CD4-positive, alpha-beta T cell (primary cell): ENCODE results near the gene ARHGEF4. TPM values are rescaled to one million over a fixed set of nuclear protein-coding genes. Genes with fewer than 3 reads are reported as not detected.

ENCODE experiments used
- ATAC-seq: fragments of 200-7000 bp; cut with Tn5 transposase; one replicate; pipeline ENCODE4 v1.10.0; 2022; ENCODE audit warnings: mild to moderate bottlenecking; ENCODE audit not compliant: poor library complexity
- CTCF ChIA-PET: fragments of 350-600 bp; sonication (Branson Sonifier 250); formaldehyde crosslinking; loops from one replicate; lab custom pipeline; 2021; ENCODE audit warnings: antibody characterized with exemption, inconsistent platforms; lab: Charles Lee
- POLR2A ChIA-PET: fragments of 350-600 bp; sonication (Branson Sonifier 250); formaldehyde crosslinking; loops from one replicate; lab custom pipeline; 2021; ENCODE audit warnings: antibody characterized with exemption, inconsistent platforms; lab: Charles Lee
- DNase-seq, 14 experiments: peaks; one replicate each; pipeline ENCODE4 v3.0.0-alpha.2; 2013 to 2020; ENCODE audit warnings: mixed read lengths in 2 of 14
- H3K27ac ChIP-seq, 2 donors: one replicate each; pipeline versions ENCODE4 v1.5.1 to v1.7.0; 2013; ENCODE audit warnings: low read length in 2 of 2, low read depth in 1 of 2, mild to moderate bottlenecking in 1 of 2
- H3K27me3 ChIP-seq, 2 experiments: 1 replicate in 1 of 2; 2 replicates in 1 of 2; pipeline versions ENCODE4 v1.6.1 to v1.7.0; 2013; ENCODE audit warnings: low read length in 2 of 2, control low read depth in 1 of 2, mild to moderate bottlenecking in 1 of 2, moderate library complexity in 1 of 2; ENCODE audit not compliant: insufficient read depth in 2 of 2, control insufficient read depth in 1 of 2
- H3K36me3 ChIP-seq: one replicate; pipeline ENCODE4 v1.6.1; 2013; ENCODE audit warnings: low read length, control low read depth; ENCODE audit not compliant: insufficient read depth
- H3K4me1 ChIP-seq: one replicate; pipeline ENCODE4 v1.6.1; 2013; ENCODE audit warnings: low read length, control low read depth; ENCODE audit not compliant: insufficient read depth
- H3K4me3 ChIP-seq: one replicate; pipeline ENCODE4 v1.5.1; 2013; ENCODE audit warnings: mild to moderate bottlenecking, low read length, moderate library complexity
- H3K9me3 ChIP-seq, 2 experiments: 1 replicate in 1 of 2; 2 replicates in 1 of 2; pipeline versions ENCODE4 v1.6.1 to v1.7.0; 2013; ENCODE audit warnings: low read length in 2 of 2, mild to moderate bottlenecking in 2 of 2, control low read depth in 1 of 2, moderate library complexity in 1 of 2; ENCODE audit not compliant: control insufficient read depth in 1 of 2, insufficient read depth in 1 of 2
- H3K27ac Mint-ChIP-seq: one replicate; pipeline ENCODE4 v1.8.0; 2020; ENCODE audit warnings: mixed read lengths
- H3K27me3 Mint-ChIP-seq: one replicate; pipeline ENCODE4 v1.8.0; 2021; ENCODE audit warnings: mixed read lengths
- H3K36me3 Mint-ChIP-seq: one replicate; pipeline ENCODE4 v1.8.0; 2021; ENCODE audit warnings: low read depth, mixed read lengths
- H3K4me1 Mint-ChIP-seq: one replicate; pipeline ENCODE4 v1.8.0; 2021; ENCODE audit warnings: low read depth, mixed read lengths
- H3K4me3 Mint-ChIP-seq: one replicate; pipeline ENCODE4 v1.8.0; 2020; ENCODE audit warnings: mild to moderate bottlenecking, mixed read lengths
- H3K9me3 Mint-ChIP-seq: one replicate; pipeline ENCODE4 v1.8.0; 2020; ENCODE audit warnings: mixed read lengths
- intact Hi-C, 2 experiments: fragments of 100-400 bp; cut with DNase I in 1 of 2; cut with micrococcal nuclease in 1 of 2; formaldehyde crosslinking; loops; one replicate each; pipeline versions ENCODE4 v1.15.1 to v1.9.0; 2023 to 2025; cut with DNase I, micrococcal nuclease
- total RNA-seq, 174 experiments: library from RNA in 2 of 174; stranded (reverse) in 2 of 174; gene quantifications; one replicate each; pipeline ENCODE4 v1.2.3 and lab custom pipeline; 2021 to 2026
- TF ChIP-seq, protein P1 (sequence below): fragments of 200-600 bp; IDR thresholded peaks from one replicate; pipeline ENCODE4 v1.8.0; 2022; ENCODE audit warnings: antibody characterized with exemption, mild to moderate bottlenecking

ARHGEF4 gene
- total RNA-seq, 2 experiments from 2014 or later: 3.6 to 4.1 TPM

DNA sequence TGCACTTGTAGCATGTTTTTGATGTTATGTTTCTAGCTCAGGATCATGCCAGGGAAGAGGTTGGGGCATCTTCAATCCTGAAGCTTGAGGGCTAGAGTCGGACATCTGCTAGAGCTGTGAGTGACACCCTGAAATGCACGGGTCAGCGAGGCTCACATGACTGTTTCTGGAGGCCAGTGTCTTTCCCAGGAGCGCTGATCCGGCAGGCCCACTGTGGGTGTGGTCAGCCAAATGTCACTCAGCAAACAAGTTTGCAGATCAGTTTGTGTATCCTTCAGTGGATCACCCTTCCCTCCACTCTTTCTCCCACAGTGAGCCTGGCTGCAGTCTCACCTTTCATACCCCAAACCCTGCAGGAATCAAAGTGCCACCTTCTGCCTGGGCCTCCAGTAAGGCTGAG lies 23.0 kb upstream of the ARHGEF4 start:
- TF ChIP-seq, protein P1, sequence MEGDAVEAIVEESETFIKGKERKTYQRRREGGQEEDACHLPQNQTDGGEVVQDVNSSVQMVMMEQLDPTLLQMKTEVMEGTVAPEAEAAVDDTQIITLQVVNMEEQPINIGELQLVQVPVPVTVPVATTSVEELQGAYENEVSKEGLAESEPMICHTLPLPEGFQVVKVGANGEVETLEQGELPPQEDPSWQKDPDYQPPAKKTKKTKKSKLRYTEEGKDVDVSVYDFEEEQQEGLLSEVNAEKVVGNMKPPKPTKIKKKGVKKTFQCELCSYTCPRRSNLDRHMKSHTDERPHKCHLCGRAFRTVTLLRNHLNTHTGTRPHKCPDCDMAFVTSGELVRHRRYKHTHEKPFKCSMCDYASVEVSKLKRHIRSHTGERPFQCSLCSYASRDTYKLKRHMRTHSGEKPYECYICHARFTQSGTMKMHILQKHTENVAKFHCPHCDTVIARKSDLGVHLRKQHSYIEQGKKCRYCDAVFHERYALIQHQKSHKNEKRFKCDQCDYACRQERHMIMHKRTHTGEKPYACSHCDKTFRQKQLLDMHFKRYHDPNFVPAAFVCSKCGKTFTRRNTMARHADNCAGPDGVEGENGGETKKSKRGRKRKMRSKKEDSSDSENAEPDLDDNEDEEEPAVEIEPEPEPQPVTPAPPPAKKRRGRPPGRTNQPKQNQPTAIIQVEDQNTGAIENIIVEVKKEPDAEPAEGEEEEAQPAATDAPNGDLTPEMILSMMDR: no peak
- Mint-ChIP-seq H3K9me3 (no peaks in the 10 kb centered on the region), H3K27ac (no peak overlapping the region), H3K27me3 (peaks cover 7% of the 10 kb centered on the region), H3K36me3 (no peaks in the 10 kb centered on the region), H3K4me1 (no peaks in the 10 kb centered on the region), H3K4me3 (no peak overlapping the region)
- H3K27ac ChIP-seq: no peak overlapping the region
- ATAC-seq (no peak), DNase-seq (no peak)
- no peak overlapping the region for H3K4me3 ChIP-seq
- intact Hi-C loops: no loop called here
- POLR2A ChIA-PET: no interaction called here
- H3K9me3 ChIP-seq: no peaks in the 10 kb centered on the region
- CTCF ChIA-PET: no interaction called here
- H3K27me3 ChIP-seq: no peaks in the 10 kb centered on the region
- H3K4me1 ChIP-seq: no peaks in the 10 kb centered on the region
- H3K36me3 ChIP-seq: no peaks in the 10 kb centered on the region

DNA sequence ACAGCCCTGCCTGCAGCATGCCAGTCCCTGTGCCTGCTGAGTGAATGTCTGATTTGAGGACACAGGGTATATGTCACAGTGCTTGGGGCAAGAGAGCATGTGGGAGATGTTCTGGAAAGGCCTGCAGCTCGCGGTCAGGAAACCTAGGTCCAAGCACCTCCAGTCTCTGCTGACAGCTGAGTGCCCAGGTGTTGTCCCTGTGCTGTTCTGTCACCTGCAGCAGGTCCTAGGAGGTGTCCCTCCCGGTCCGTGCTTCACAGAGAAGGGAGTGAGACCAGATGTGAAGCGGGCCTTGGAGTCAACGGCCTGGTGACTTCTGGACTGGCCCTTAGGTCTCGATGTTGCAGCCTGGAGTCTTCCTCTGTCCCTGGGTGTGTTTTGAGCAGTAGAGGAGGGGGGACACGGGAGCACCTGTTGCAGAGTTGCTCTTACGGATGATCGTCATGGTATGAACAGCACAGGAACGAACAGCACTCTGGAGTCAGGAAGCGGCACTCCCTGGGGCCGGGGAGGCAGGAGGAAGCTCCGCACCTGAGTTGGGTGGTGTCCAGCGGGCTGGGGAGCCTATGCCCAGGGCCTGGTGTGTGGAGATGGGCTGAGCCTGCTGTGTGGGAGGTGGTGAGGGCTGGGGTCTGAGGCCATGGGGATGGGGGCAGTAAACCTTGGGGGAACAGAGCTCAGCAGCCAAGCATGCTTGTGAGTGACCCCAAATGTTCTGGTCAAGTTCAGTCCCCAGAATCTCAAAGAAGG lies 21.6 kb upstream of the ARHGEF4 start:
- Mint-ChIP-seq H3K36me3 (no peaks in the 10 kb centered on the region), H3K27ac (no peak overlapping the region), H3K4me3 (no peak overlapping the region), H3K4me1 (no peaks in the 10 kb centered on the region), H3K27me3 (peaks cover 8% of the 10 kb centered on the region), H3K9me3 (no peaks in the 10 kb centered on the region)
- CTCF ChIA-PET: no interaction called here
- DNase-seq (no peak), ATAC-seq (no peak)
- Histone ChIP-seq H3K27ac (no peak overlapping the region), H3K4me1 (no peaks in the 10 kb centered on the region), H3K4me3 (no peak overlapping the region), H3K36me3 (no peaks in the 10 kb centered on the region), H3K27me3 (no peaks in the 10 kb centered on the region), H3K9me3 (no peaks in the 10 kb centered on the region)
- TF ChIP-seq, protein P1: no peak
- POLR2A ChIA-PET: no interaction called here
- intact Hi-C loops: no loop called here

DNA sequence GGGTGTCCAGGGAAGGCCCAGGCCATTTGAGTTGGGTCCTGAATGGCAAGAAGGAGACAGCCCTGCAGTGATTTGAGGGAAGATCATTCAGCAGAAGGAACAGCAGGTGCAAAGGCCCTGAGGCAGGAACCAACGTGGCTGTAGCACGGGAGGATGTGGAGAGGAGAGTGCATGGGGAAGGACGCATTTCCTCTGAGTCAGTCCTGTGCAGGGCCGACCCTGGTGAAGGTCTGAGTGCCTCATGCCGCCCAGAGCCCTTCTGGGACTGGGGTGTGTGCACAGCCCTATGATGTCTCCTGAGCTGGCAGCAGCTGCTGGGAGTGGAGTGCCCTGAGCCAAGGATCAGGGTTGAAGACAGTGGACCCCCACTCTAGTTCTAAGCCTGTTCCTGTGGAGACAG lies 17.9 kb upstream of the ARHGEF4 start:
- ATAC-seq (no peak), DNase-seq (no peak)
- Mint-ChIP-seq H3K9me3 (no peaks in the 10 kb centered on the region), H3K27me3 (peaks cover 8% of the 10 kb centered on the region), H3K27ac (no peak overlapping the region), H3K4me1 (no peaks in the 10 kb centered on the region), H3K4me3 (no peak overlapping the region), H3K36me3 (no peaks in the 10 kb centered on the region)
- Histone ChIP-seq H3K4me1 (peaks cover 8% of the 10 kb centered on the region), H3K36me3 (no peaks in the 10 kb centered on the region), H3K9me3 (no peaks in the 10 kb centered on the region), H3K27me3 (no peaks in the 10 kb centered on the region), H3K4me3 (no peak overlapping the region), H3K27ac (no peak overlapping the region)
- intact Hi-C loops: no loop called here
- TF ChIP-seq, protein P1: no peak
- POLR2A ChIA-PET: no interaction called here
- CTCF ChIA-PET: no interaction called here
